H9 (cell line): ENCODE data around the gene PLA2G2C. TPM values are rescaled to one million over a fixed set of nuclear protein-coding genes. Genes with fewer than 3 reads are reported as not detected.

Experiments used
- DNase-seq: peaks from one replicate; pipeline ENCODE4 v3.0.0-alpha.2; 2017
- H2AFZ ChIP-seq: one replicate; pipeline ENCODE4 v1.6.1; 2013; ENCODE audit warnings: mild to moderate bottlenecking, low read length, control low read depth, moderate library complexity
- H2AK5ac ChIP-seq: 2 replicates; pipeline ENCODE4 v1.6.1; 2013; ENCODE audit warnings: low read length, control low read depth, mixed read lengths; ENCODE audit not compliant: insufficient read length
- H2BK120ac ChIP-seq: one replicate; pipeline ENCODE4 v1.6.1; 2013; ENCODE audit warnings: low read depth, mild to moderate bottlenecking, low read length, control low read depth, inconsistent platforms; ENCODE audit not compliant: poor library complexity, severe bottlenecking
- H2BK12ac ChIP-seq: 2 replicates; pipeline ENCODE4 v1.6.1; 2013; ENCODE audit warnings: low read length, control low read depth, mixed read lengths, low read depth; ENCODE audit not compliant: insufficient read length
- H2BK15ac ChIP-seq: 2 replicates; pipeline ENCODE4 v1.6.1; 2013; ENCODE audit warnings: low read depth, low read length, control low read depth
- H2BK20ac ChIP-seq: one replicate; pipeline ENCODE4 v1.6.1; 2013; ENCODE audit warnings: low read depth, mild to moderate bottlenecking, low read length, control low read depth, inconsistent platforms; ENCODE audit not compliant: poor library complexity, severe bottlenecking
- H2BK5ac ChIP-seq: 2 replicates; pipeline ENCODE4 v1.6.1; 2013; ENCODE audit warnings: low read length, control low read depth, mixed read lengths; ENCODE audit not compliant: insufficient read length
- H3K14ac ChIP-seq: 2 replicates; pipeline ENCODE4 v1.6.1; 2013; ENCODE audit warnings: low read length, control low read depth; ENCODE audit not compliant: insufficient read depth
- H3K18ac ChIP-seq: 2 replicates; pipeline ENCODE4 v1.6.1; 2013; ENCODE audit warnings: low read depth, mild to moderate bottlenecking, mixed read lengths, low read length, control low read depth; ENCODE audit not compliant: insufficient read length
- H3K23ac ChIP-seq: 2 replicates; pipeline ENCODE4 v1.6.1; 2013; ENCODE audit warnings: low read length, control low read depth, mixed read lengths, low read depth; ENCODE audit not compliant: insufficient read length
- H3K23me2 ChIP-seq: 2 replicates; pipeline ENCODE4 v1.6.1; 2013; ENCODE audit warnings: low read depth, mild to moderate bottlenecking, mixed read lengths, low read length, control low read depth; ENCODE audit not compliant: insufficient read length, poor library complexity, severe bottlenecking
- H3K27ac ChIP-seq: 2 replicates; pipeline ENCODE4 v1.5.1; 2013; ENCODE audit warnings: low read length, control low read depth, mixed read lengths, low read depth; ENCODE audit not compliant: insufficient read length
- H3K27me3 ChIP-seq: 2 replicates; pipeline ENCODE4 v1.6.1; 2013; ENCODE audit warnings: low read length, control low read depth, inconsistent platforms; ENCODE audit not compliant: insufficient read depth
- H3K4ac ChIP-seq: 2 replicates; pipeline ENCODE4 v1.6.1; 2013; ENCODE audit warnings: low read depth, mild to moderate bottlenecking, control low read depth, inconsistent platforms, low read length, moderate library complexity
- H3K4me1 ChIP-seq: 2 replicates; pipeline ENCODE4 v1.6.1; 2013; ENCODE audit warnings: low read length, control low read depth, inconsistent platforms; ENCODE audit not compliant: insufficient read depth
- H3K4me2 ChIP-seq: 2 replicates; pipeline ENCODE4 v1.6.1; 2013; ENCODE audit warnings: low read length, control low read depth, mixed read lengths; ENCODE audit not compliant: insufficient read length, insufficient read depth
- H3K56ac ChIP-seq: 2 replicates; pipeline ENCODE4 v1.6.1; 2013; ENCODE audit warnings: low read depth, mild to moderate bottlenecking, mixed read lengths, low read length, control low read depth; ENCODE audit not compliant: insufficient read length
- H3K79me1 ChIP-seq: 2 replicates; pipeline ENCODE4 v1.6.1; 2013; ENCODE audit warnings: low read depth, mild to moderate bottlenecking, moderate library complexity, low read length, control low read depth, inconsistent platforms; ENCODE audit not compliant: insufficient read depth, poor library complexity, severe bottlenecking
- H3K79me2 ChIP-seq: 2 replicates; pipeline ENCODE4 v1.6.1; 2013; ENCODE audit warnings: low read length, control low read depth, inconsistent platforms; ENCODE audit not compliant: insufficient read depth
- H3K9ac ChIP-seq: 2 replicates; pipeline ENCODE4 v1.6.1; 2013; ENCODE audit warnings: low read length, control low read depth, mixed read lengths; ENCODE audit not compliant: insufficient read length; ENCODE audit errors: extremely low read depth
- H3K9me3 ChIP-seq: one replicate; pipeline ENCODE4 v1.6.1; 2013; ENCODE audit warnings: low read depth, low read length, inconsistent platforms; ENCODE audit not compliant: control insufficient read depth
- H3T11ph ChIP-seq: one replicate; pipeline ENCODE4 v1.6.1; 2013; ENCODE audit warnings: mild to moderate bottlenecking, low read length, control low read depth, inconsistent platforms
- H4K20me1 ChIP-seq: one replicate; pipeline ENCODE4 v1.6.1; 2013; ENCODE audit not compliant: control insufficient read depth, insufficient read length, insufficient read depth
- H4K5ac ChIP-seq: 2 replicates; pipeline ENCODE4 v1.6.1; 2013; ENCODE audit warnings: low read depth, mild to moderate bottlenecking, mixed read lengths, low read length, control low read depth; ENCODE audit not compliant: insufficient read length
- H4K8ac ChIP-seq: replicated peaks from 2 replicates; pipeline ENCODE4 v1.6.1; 2013; ENCODE audit warnings: low read length, control low read depth, mixed read lengths, low read depth; ENCODE audit not compliant: insufficient read length
- H4K91ac ChIP-seq: 2 replicates; pipeline ENCODE4 v1.6.1; 2013; ENCODE audit warnings: low read depth, mild to moderate bottlenecking, moderate library complexity, mixed read lengths, low read length, control low read depth; ENCODE audit not compliant: insufficient read length
- H3K27ac Mint-ChIP-seq, 3 experiments: 2 replicates in 2 of 3; 3 replicates in 1 of 3; pipeline ENCODE4 v1.8.0; 2020 to 2021; ENCODE audit warnings: mixed read lengths in 3 of 3, mild to moderate bottlenecking in 1 of 3, moderate library complexity in 1 of 3
- H3K27me3 Mint-ChIP-seq: 2 replicates; pipeline ENCODE4 v1.8.0; 2021; ENCODE audit warnings: low read depth, mild to moderate bottlenecking, moderate library complexity, mixed read lengths
- H3K36me3 Mint-ChIP-seq, 3 experiments: 2 replicates in 2 of 3; 3 replicates in 1 of 3; pipeline ENCODE4 v1.8.0; 2020 to 2021; ENCODE audit warnings: low read depth in 3 of 3, mixed read lengths in 3 of 3; ENCODE audit not compliant: insufficient read depth in 1 of 3
- H3K4me1 Mint-ChIP-seq, 2 experiments: 2 replicates each; pipeline ENCODE4 v1.8.0; 2020; ENCODE audit warnings: mixed read lengths in 2 of 2
- H3K4me3 Mint-ChIP-seq, 2 experiments: 2 replicates in 1 of 2; 3 replicates in 1 of 2; pipeline ENCODE4 v1.8.0; 2020 to 2021; ENCODE audit warnings: mild to moderate bottlenecking in 2 of 2, mixed read lengths in 2 of 2, moderate library complexity in 1 of 2
- H3K9me3 Mint-ChIP-seq, 2 experiments: 2 replicates in 1 of 2; 3 replicates in 1 of 2; pipeline ENCODE4 v1.8.0; 2020; ENCODE audit warnings: mild to moderate bottlenecking in 2 of 2, mixed read lengths in 2 of 2, moderate library complexity in 1 of 2
- WGBS: extraction: QIAGEN DNeasy Blood & Tissue Kit; methylation state at CpG from one replicate; pipeline ENCODE4 v1.1.7; 2013; ENCODE audit warnings: missing lambda C conversion rate, low lambda C conversion rate, mixed read lengths; ENCODE audit not compliant: insufficient read length; ENCODE audit errors: extremely low coverage; 5-methylcytosine and 5-hydroxymethylcytosine counted together
- total RNA-seq: library from RNA; stranded (reverse); gene quantifications from 2 replicates; pipeline ENCODE4 v1.2.1, GENCODE V29; 2021
- TF ChIP-seq, protein P1 (sequence below): fragments of 200-600 bp; sonication (generic); conservative IDR thresholded peaks from 3 replicates; pipeline ENCODE4 v1.8.0; 2021; ENCODE audit warnings: antibody characterized with exemption, mild to moderate bottlenecking

The PLA2G2C gene
- total RNA-seq, 1 experiment from 2014 or later, result not detected

DNA sequence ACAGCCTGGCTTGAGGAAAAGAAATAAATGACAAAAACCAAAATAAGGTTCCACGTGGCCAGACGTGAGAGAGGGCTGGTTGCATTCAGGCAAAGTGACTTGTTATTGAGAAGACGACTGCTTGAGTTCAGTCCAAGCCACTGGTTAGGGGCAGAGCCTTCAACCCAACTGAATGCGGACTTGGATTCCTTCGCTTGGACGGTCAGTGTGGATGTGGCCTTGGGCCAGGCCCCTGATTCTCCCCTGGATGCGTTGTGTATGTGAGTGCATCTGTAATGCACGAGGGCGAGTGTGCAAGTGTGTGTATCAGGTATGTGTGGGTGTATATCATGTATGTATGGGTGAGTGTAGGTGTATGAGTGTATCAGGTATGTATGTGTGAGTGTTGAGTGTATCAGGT lies 45.3 kb downstream of the PLA2G2C start:
- Histone ChIP-seq H2BK12ac (no peak overlapping the region), H4K8ac (no peak overlapping the region), H3K4me2 (no peak overlapping the region), H3K79me2 (no peaks in the 10 kb centered on the region), H3K27ac (no peak overlapping the region), H3K4me1 (no peaks in the 10 kb centered on the region), H2AK5ac (no peak overlapping the region), H4K20me1 (no peaks in the 10 kb centered on the region), H2BK5ac (no peak overlapping the region), H3K79me1 (no peaks in the 10 kb centered on the region), H3K23me2 (no peaks in the 10 kb centered on the region), H3K56ac (no peak overlapping the region), H3K18ac (no peak overlapping the region), H3K23ac (no peak overlapping the region), H3K14ac (no peak overlapping the region), H3K4ac (no peak overlapping the region), H3T11ph (no peak overlapping the region), H3K9me3 (no peaks in the 10 kb centered on the region), H2BK20ac (no peak overlapping the region), H2BK15ac (no peak overlapping the region), H2BK120ac (no peak overlapping the region), H2AFZ (no peak overlapping the region), H3K9ac (no peak overlapping the region), H4K5ac (no peak overlapping the region), H3K27me3 (no peaks in the 10 kb centered on the region), H4K91ac (no peak overlapping the region)
- no peaks in the 10 kb centered on the region; a peak in 1 of 5 replicates for H3K9me3 Mint-ChIP-seq
- peaks cover 0 to 7% of the 10 kb centered on the region in 2 experiments; a peak in 1 of 4 replicates for H3K4me1 Mint-ChIP-seq
- H3K27me3 Mint-ChIP-seq, result peaks cover 2% of the 10 kb centered on the region
- no CpG with 5 or more reads among the region's 9 CpGs for WGBS
- TF ChIP-seq, protein P1, sequence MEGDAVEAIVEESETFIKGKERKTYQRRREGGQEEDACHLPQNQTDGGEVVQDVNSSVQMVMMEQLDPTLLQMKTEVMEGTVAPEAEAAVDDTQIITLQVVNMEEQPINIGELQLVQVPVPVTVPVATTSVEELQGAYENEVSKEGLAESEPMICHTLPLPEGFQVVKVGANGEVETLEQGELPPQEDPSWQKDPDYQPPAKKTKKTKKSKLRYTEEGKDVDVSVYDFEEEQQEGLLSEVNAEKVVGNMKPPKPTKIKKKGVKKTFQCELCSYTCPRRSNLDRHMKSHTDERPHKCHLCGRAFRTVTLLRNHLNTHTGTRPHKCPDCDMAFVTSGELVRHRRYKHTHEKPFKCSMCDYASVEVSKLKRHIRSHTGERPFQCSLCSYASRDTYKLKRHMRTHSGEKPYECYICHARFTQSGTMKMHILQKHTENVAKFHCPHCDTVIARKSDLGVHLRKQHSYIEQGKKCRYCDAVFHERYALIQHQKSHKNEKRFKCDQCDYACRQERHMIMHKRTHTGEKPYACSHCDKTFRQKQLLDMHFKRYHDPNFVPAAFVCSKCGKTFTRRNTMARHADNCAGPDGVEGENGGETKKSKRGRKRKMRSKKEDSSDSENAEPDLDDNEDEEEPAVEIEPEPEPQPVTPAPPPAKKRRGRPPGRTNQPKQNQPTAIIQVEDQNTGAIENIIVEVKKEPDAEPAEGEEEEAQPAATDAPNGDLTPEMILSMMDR, result no peak
- H3K36me3 Mint-ChIP-seq, result no peaks in the 10 kb centered on the region
- H3K4me3 Mint-ChIP-seq, result no peak overlapping the region
- DNase-seq, result peak; percentile 19
- no peak overlapping the region for H3K27ac Mint-ChIP-seq
